ENCODE measurements around the gene CIAO2B. TPM values are rescaled to one million over a fixed set of nuclear protein-coding genes. Genes with fewer than 3 reads are reported as not detected.
"Not testable (repeated sequence)": the region's sequence is repeated elsewhere in the genome, so short reads cannot be mapped to it uniquely, and the experiment has no call there.

The CIAO2B gene
- total RNA-seq, 1 experiment from 2014 or later = 119 TPM

DNA sequence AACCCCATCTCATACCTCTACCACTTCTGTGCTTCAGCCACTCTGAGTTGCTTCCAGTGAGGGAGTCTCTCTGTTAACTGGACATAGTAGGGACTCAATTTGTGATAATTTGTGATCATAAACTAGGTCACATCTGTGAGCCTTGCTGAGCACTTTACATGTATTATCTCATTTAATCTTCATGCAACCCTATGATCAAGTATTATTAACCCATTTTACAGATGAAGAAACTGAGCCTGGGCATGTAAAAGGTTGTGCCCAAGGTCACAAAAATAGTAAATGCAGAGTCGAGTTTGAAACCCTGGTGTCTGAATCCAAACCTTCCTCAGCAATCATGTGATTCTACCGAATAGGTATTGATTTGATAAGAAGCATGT lies 35.3 kb downstream of the CIAO2B start:
- peaks cover 56% of the 10 kb centered on the region for H3K4me1 ChIP-seq
- no peaks in the 10 kb centered on the region for H3K9me3 ChIP-seq
- no TSS peak for BruUV-seq (replicated peaks)
- H3K36me3 Mint-ChIP-seq (ENCODE audit: insufficient read depth, unreplicated experiment) = no peaks in the 10 kb centered on the region
- CTCF ChIA-PET = no interaction called here
- H3K4me3 ChIP-seq (ENCODE audit: low read depth, low read length) = no peak overlapping the region
- no peak for DNase-seq
- intact Hi-C loops (cut with micrococcal nuclease; ENCODE audit: unreplicated experiment) = no loop called here
- H3K4me3 Mint-ChIP-seq (ENCODE audit: unreplicated experiment) = no peak overlapping the region
- H3K27me3 Mint-ChIP-seq (ENCODE audit: insufficient read depth, unreplicated experiment) = no peaks in the 10 kb centered on the region
- H3K9me3 Mint-ChIP-seq (ENCODE audit: unreplicated experiment) = no peaks in the 10 kb centered on the region
- POLR2A ChIA-PET = no interaction called here
- no peaks in the 10 kb centered on the region for H3K27me3 ChIP-seq (replicated peaks; ENCODE audit: control insufficient read depth, insufficient read depth, low read length)
- peak overlapping the region; percentile 69 for H3K27ac Mint-ChIP-seq (ENCODE audit: unreplicated experiment)
- H3K4me1 Mint-ChIP-seq (ENCODE audit: low read depth, unreplicated experiment) = peaks cover 33% of the 10 kb centered on the region
- H3K36me3 ChIP-seq (ENCODE audit: control insufficient read depth, insufficient read depth, low read length) = no peaks in the 10 kb centered on the region
- TF ChIP-seq, protein P1, sequence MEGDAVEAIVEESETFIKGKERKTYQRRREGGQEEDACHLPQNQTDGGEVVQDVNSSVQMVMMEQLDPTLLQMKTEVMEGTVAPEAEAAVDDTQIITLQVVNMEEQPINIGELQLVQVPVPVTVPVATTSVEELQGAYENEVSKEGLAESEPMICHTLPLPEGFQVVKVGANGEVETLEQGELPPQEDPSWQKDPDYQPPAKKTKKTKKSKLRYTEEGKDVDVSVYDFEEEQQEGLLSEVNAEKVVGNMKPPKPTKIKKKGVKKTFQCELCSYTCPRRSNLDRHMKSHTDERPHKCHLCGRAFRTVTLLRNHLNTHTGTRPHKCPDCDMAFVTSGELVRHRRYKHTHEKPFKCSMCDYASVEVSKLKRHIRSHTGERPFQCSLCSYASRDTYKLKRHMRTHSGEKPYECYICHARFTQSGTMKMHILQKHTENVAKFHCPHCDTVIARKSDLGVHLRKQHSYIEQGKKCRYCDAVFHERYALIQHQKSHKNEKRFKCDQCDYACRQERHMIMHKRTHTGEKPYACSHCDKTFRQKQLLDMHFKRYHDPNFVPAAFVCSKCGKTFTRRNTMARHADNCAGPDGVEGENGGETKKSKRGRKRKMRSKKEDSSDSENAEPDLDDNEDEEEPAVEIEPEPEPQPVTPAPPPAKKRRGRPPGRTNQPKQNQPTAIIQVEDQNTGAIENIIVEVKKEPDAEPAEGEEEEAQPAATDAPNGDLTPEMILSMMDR (IDR thresholded peaks at IDR 0.05; ENCODE audit: insufficient read depth in 1 of 2, low read depth in 1 of 2, low read length in 1 of 2, severe bottlenecking in 1 of 2, unreplicated experiment in 1 of 2) = no peak

DNA sequence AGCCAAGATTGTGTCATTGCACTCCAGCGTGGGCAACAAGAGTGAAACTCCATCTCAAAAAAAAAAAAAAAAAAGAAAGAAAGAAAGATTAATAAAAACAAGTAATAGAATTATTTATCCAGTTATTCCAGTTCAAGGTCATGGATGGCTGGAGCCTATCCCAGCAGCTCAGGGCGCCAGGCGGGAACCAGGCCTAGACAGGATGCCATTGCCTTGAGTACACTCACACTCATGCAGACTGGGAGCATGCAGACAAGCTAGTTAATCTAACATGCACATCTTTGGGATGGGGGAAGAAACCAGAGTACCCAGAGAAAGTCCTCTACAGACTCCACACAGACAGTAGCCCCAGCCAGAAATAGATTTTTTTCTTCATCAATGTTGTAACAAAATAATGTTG lies 36.0 kb downstream of the CIAO2B start:
- no peak for DNase-seq
- BruUV-seq (replicated peaks) = no TSS peak

DNA sequence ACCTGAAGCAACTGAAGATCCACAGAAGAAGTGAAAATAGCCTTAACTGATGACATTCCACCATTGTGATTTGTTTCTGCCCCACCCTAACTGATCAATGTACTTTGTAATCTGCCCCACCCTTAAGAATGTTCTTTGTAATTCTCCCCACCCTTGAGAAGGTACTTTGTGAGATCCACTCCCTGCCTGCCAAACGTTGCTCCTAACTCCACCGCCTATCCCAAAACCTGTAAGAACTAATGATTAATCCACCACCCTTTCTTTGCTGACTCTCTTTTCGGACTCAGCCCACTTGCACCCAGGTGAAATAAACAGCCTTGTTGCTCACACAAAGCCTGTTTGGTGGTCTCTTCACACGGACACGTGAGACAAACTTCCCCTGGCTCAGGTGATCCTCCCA lies 37.5 kb downstream of the CIAO2B start:
- DNase-seq; H3K36me3 Mint-ChIP-seq (ENCODE audit: insufficient read depth, unreplicated experiment); H3K27me3 Mint-ChIP-seq (ENCODE audit: insufficient read depth, unreplicated experiment); intact Hi-C loops (cut with micrococcal nuclease; ENCODE audit: unreplicated experiment); POLR2A ChIA-PET; H3K9me3 Mint-ChIP-seq (ENCODE audit: unreplicated experiment); BruUV-seq (replicated peaks); H3K4me3 Mint-ChIP-seq (ENCODE audit: unreplicated experiment); H3K36me3 ChIP-seq (ENCODE audit: control insufficient read depth, insufficient read depth, low read length); H3K27me3 ChIP-seq (replicated peaks; ENCODE audit: control insufficient read depth, insufficient read depth, low read length); H3K4me3 ChIP-seq (ENCODE audit: low read depth, low read length); H3K9me3 ChIP-seq: not testable (repeated sequence)
- H3K4me1 ChIP-seq = peaks cover 51% of the 10 kb centered on the region
- CTCF ChIA-PET = interaction anchor here (0.6 to 3.0 kb wide), 6 partner anchors 10 to 74 kb away, joined by 3 to 36 read pairs (median 7); no protein-coding TSS in a partner anchor
- H3K27ac Mint-ChIP-seq (ENCODE audit: unreplicated experiment) = peak overlapping the region; percentile 64
- H3K4me1 Mint-ChIP-seq (ENCODE audit: low read depth, unreplicated experiment) = peaks cover 33% of the 10 kb centered on the region

More for the DNA sequence above, 36.0 kb downstream of the CIAO2B start:
- Mint-ChIP-seq H3K4me1 (ENCODE audit: low read depth, unreplicated experiment) (peaks cover 33% of the 10 kb centered on the region), H3K27me3 (ENCODE audit: insufficient read depth, unreplicated experiment) (no peaks in the 10 kb centered on the region), H3K9me3 (ENCODE audit: unreplicated experiment) (no peaks in the 10 kb centered on the region), H3K27ac (ENCODE audit: unreplicated experiment) (no peak overlapping the region), H3K4me3 (ENCODE audit: unreplicated experiment) (no peak overlapping the region), H3K36me3 (ENCODE audit: insufficient read depth, unreplicated experiment) (no peaks in the 10 kb centered on the region)
- intact Hi-C loops (cut with micrococcal nuclease; ENCODE audit: unreplicated experiment) = no loop called here
- Histone ChIP-seq H3K9me3 (no peaks in the 10 kb centered on the region), H3K4me3 (ENCODE audit: low read depth, low read length) (no peak overlapping the region), H3K27me3 (replicated peaks; ENCODE audit: control insufficient read depth, insufficient read depth, low read length) (no peaks in the 10 kb centered on the region), H3K36me3 (ENCODE audit: control insufficient read depth, insufficient read depth, low read length) (no peaks in the 10 kb centered on the region), H3K4me1 (peaks cover 51% of the 10 kb centered on the region)
- TF ChIP-seq, protein P1 (IDR thresholded peaks at IDR 0.05; ENCODE audit: insufficient read depth in 1 of 2, low read depth in 1 of 2, low read length in 1 of 2, severe bottlenecking in 1 of 2, unreplicated experiment in 1 of 2) = no peak
- ChIA-PET CTCF (interaction anchor here (0.6 kb wide), 1 partner anchor 278 kb away, joined by 4 read pairs; no protein-coding TSS in a partner anchor), POLR2A (no interaction called here)

DNA sequence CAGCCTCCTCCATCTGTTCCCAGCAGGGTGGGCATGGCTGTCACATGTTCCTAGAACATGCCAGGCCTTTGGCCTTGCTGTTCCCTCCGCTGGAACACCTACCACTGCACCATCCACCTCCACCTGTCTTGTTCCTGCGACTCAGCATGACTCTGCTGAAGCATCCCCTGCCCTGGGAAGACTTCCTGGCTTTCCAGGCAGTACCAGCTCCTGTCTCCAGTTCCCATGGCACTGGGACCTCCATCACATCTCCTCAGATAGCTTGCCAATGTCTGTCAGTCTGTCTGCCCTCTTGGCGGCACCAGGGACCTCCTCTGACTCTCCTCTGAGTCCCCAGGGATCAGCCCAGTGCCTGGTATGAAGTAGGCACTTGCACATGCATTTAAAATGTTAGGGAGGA lies 38.2 kb downstream of the CIAO2B start:
- no peaks in the 10 kb centered on the region for H3K36me3 ChIP-seq (ENCODE audit: control insufficient read depth, insufficient read depth, low read length)
- POLR2A ChIA-PET = no interaction called here

More for the DNA sequence above, 38.2 kb downstream of the CIAO2B start:
- TF ChIP-seq, protein P1 (IDR thresholded peaks at IDR 0.05; ENCODE audit: insufficient read depth in 1 of 2, low read depth in 1 of 2, low read length in 1 of 2, severe bottlenecking in 1 of 2, unreplicated experiment in 1 of 2) = no peak
- BruUV-seq (replicated peaks) = no TSS peak
- peak overlapping the region; percentile 64 for H3K27ac Mint-ChIP-seq (ENCODE audit: unreplicated experiment)
- CTCF ChIA-PET = interaction anchor here (0.5 to 3.0 kb wide), 16 partner anchors 9 to 274 kb away, joined by 3 to 36 read pairs (median 4); partner anchors contain the start of genes CDH16, CIAO2B, NOL3 and PDP2
- Histone ChIP-seq H3K9me3 (no peaks in the 10 kb centered on the region), H3K27me3 (replicated peaks; ENCODE audit: control insufficient read depth, insufficient read depth, low read length) (no peaks in the 10 kb centered on the region), H3K4me1 (peaks cover 46% of the 10 kb centered on the region), H3K4me3 (ENCODE audit: low read depth, low read length) (no peak overlapping the region)
- no peak overlapping the region for H3K4me3 Mint-ChIP-seq (ENCODE audit: unreplicated experiment)
- no peak for DNase-seq
- intact Hi-C loops (cut with micrococcal nuclease; ENCODE audit: unreplicated experiment) = loop anchor here (1.0 to 2.0 kb wide), 3 partner anchors 29 to 59 kb away; partner anchors contain the start of gene RRAD
- no peaks in the 10 kb centered on the region for H3K27me3 Mint-ChIP-seq (ENCODE audit: insufficient read depth, unreplicated experiment)
- H3K9me3 Mint-ChIP-seq (ENCODE audit: unreplicated experiment) = no peaks in the 10 kb centered on the region
- H3K4me1 Mint-ChIP-seq (ENCODE audit: low read depth, unreplicated experiment) = peaks cover 33% of the 10 kb centered on the region
- H3K36me3 Mint-ChIP-seq (ENCODE audit: insufficient read depth, unreplicated experiment) = peaks cover 8% of the 10 kb centered on the region

Data from Caco-2 (cell line).